WERI-Rb-1 (cell line): ENCODE results near the gene SLC16A11.

Experiments
- DNase-seq: peaks from one replicate; pipeline ENCODE4 v3.0.0-alpha.2; 2020
- H3K27ac ChIP-seq: fragments of 250-450 bp; sonication (Bioruptor Pico); 2 replicates; pipeline ENCODE4 v1.5.1; 2020; ENCODE audit warnings: mild to moderate bottlenecking, moderate library complexity
- H3K27me3 ChIP-seq: fragments of 250-450 bp; sonication (Bioruptor Pico); 2 replicates; pipeline ENCODE4 v1.5.1; 2021; ENCODE audit warnings: mild to moderate bottlenecking, low read depth, moderate library complexity; ENCODE audit not compliant: insufficient read depth, severe bottlenecking
- H3K36me3 ChIP-seq: fragments of 250-450 bp; sonication (Bioruptor Pico); 2 replicates; pipeline ENCODE4 v1.5.1; 2020; ENCODE audit warnings: mild to moderate bottlenecking, moderate library complexity
- H3K4me3 ChIP-seq: 2 replicates; pipeline ENCODE4 v1.5.1; 2011; ENCODE audit warnings: low read depth, mild to moderate bottlenecking, control low read depth, low read length
- H3K9me3 ChIP-seq: fragments of 250-450 bp; sonication (Bioruptor Pico); 2 replicates; pipeline ENCODE4 v1.5.1; 2021; ENCODE audit warnings: mild to moderate bottlenecking, moderate library complexity; ENCODE audit not compliant: severe bottlenecking
- CTCF ChIP-seq: IDR thresholded peaks from 2 replicates; pipeline ENCODE4 v1.5.1; 2011; ENCODE audit warnings: low read depth, mild to moderate bottlenecking, control low read depth, inconsistent platforms, low read length

The SLC16A11 gene

GRCh38 chr17:7019839-7020519, 23.9 kb downstream of the SLC16A11 start:
- no peaks in the 10 kb centered on the region for H3K27me3 ChIP-seq
- H3K4me3 ChIP-seq = peak overlapping the region; percentile 18
- no peak for TF ChIP-seq CTCF
- no peaks in the 10 kb centered on the region for H3K9me3 ChIP-seq
- no peaks in the 10 kb centered on the region; the same call in none of the 2 replicates for H3K36me3 ChIP-seq
- H3K27ac ChIP-seq = peak overlapping the region; percentile 55
- peak; percentile 68 for DNase-seq

GRCh38 chr17:7019367-7019766, 24.5 kb downstream of the SLC16A11 start:
- no peak overlapping the region for H3K4me3 ChIP-seq
- TF ChIP-seq CTCF = no peak
- no peaks in the 10 kb centered on the region for H3K9me3 ChIP-seq
- no peaks in the 10 kb centered on the region for H3K27me3 ChIP-seq
- no peaks in the 10 kb centered on the region; the same call in 1 of the 2 replicates for H3K36me3 ChIP-seq
- no peak for DNase-seq
- H3K27ac ChIP-seq = peak overlapping the region; percentile 55

- Histone ChIP-seq H3K27ac (no peak overlapping the region), H3K36me3 (peaks cover 8% of the 10 kb centered on the region), H3K4me3 (no peak overlapping the region), H3K9me3 (no peaks in the 10 kb centered on the region), H3K27me3 (no peaks in the 10 kb centered on the region)
- no peak for DNase-seq
- no peak for TF ChIP-seq CTCF
Observed at GRCh38 chr17:7018331-7018964, 25.4 kb downstream of the SLC16A11 start.

- Histone ChIP-seq H3K27me3 (no peaks in the 10 kb centered on the region), H3K36me3 (peaks cover 10% of the 10 kb centered on the region), H3K9me3 (no peaks in the 10 kb centered on the region), H3K4me3 (no peak overlapping the region), H3K27ac (no peak overlapping the region)
- no peak for DNase-seq
- no peak for TF ChIP-seq CTCF
Observed at GRCh38 chr17:7017827-7018200, 26.1 kb downstream of the SLC16A11 start.

- H3K4me3 ChIP-seq = no peak overlapping the region
- H3K36me3 ChIP-seq = peaks cover 10% of the 10 kb centered on the region
- H3K27me3 ChIP-seq = no peaks in the 10 kb centered on the region
- no peak overlapping the region for H3K27ac ChIP-seq
- no peak for TF ChIP-seq CTCF
- H3K9me3 ChIP-seq = no peaks in the 10 kb centered on the region
- DNase-seq = no peak
Observed at GRCh38 chr17:7016886-7017826, 26.7 kb downstream of the SLC16A11 start.
